RKO (cell line): ENCODE measurements around the gene ACO1.

Experiments
- DNase-seq: peaks from one replicate; pipeline ENCODE4 v3.0.0-alpha.2; 2016; ENCODE audit warnings: low spot score

Gene ACO1

DNA sequence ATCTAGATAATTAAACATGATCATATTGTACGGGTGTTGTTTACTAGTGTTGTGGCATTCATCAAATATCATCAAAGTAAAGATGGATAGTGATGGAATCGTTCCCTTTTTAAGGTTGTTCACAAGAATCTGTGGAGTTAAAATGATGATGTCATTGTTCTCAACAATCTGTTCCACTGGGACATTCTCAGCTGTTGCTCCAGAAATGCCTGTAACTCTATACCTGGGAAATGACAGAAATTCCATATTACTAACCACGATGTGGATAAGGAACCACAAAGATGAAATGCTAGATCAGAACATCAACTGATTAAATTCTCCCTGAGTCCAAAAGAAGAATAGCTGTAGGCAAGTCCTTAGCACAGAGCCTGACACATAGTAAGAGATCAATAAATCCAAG, 103.5 kb downstream of the ACO1 start:
- no peak for DNase-seq

DNA sequence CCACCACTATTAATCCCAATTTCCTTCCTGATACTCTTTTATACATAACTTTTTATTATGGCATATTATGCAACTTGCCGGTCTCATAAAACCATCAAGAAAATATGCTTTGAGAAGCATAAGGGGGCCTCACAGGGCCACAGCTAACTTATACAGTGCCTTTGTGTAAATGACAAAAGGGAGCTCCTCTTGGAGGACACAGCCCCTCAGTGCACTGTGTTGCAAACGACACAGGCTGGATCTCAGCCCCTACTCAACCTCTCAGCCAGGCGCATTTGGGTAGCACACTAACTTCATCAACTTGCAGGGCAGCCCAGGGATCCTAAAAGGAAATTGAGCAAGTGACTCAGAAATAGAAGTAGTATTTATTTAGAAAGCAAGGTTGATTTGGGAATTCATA, 106.2 kb downstream of the ACO1 start:
- no peak for DNase-seq

DNA sequence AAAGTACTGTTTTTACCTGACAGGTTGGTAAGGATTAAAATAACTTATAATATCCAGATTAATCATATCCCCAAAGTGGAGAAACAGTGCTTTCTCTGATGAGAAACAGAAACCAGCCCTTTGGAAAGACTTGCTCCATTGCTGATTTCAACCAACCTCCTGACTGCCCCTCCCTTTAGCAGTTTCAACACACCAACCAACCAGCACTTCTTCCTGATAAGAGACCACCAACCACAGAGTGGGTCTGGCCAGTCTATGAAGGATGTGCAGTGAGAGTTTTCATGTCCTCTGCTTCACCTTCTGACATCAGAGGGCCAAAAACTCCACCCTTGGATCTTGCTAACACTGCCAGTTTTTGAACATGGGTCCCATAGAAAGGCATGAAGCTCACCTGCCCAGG, 113.5 kb downstream of the ACO1 start:
- no peak for DNase-seq

DNA sequence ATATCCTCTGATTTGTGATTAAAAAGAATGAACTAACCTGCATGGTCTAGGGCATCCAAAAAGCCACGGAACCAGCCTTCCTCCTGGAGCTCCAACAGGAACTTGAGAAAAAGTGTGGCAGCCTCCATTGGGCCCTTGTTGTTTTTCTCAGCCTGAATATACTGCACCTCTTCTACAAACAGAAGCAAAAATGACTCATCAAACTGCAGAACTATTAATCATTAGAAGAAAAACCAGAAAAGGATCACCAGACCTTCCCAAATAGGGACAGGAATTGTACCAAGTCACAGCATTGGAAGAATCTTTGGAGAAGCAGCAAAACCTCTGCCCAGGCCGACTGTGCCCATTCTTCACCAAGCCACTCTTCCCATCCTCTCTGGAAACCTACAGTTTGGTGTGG, 116.3 kb downstream of the ACO1 start:
- no peak for DNase-seq

DNA sequence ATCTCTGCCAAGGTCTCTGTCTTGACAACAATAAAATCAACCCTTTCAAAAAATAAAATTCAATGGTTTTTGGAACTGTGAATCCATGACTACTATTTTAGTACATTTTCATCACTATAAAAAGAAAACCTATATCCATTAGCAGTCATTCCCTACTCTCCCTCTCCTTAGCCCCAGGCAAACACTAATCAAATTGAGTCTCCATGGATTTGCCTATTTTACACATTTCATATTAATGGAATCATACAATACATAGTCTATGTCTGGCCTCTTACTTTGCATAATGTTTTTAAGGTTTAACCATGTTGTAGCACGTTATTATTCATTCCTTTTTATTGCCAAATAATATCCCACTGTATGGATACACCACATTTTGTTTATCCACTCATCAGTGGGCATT, 117.4 kb downstream of the ACO1 start:
- DNase-seq, result no peak

DNA sequence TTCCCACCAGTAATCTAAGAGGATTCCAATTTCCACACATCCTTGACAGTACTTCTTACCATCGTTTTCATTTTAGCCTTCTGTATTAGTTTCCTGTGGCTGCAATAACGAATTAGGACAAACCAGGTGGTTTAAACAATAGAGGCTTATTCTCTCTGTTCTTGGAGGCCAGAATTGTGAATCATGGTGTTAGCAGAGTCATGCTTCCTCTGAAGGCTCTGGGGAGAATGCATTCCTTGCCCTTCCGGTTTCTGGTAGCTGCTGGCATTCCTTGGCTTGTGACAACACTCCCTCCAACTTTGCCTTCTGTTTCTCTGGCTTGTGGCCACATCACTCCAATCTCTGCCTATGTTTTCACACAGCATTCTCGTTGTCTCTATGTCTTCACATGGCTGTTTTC, 118.0 kb downstream of the ACO1 start:
- DNase-seq, result peak; percentile 49

DNA sequence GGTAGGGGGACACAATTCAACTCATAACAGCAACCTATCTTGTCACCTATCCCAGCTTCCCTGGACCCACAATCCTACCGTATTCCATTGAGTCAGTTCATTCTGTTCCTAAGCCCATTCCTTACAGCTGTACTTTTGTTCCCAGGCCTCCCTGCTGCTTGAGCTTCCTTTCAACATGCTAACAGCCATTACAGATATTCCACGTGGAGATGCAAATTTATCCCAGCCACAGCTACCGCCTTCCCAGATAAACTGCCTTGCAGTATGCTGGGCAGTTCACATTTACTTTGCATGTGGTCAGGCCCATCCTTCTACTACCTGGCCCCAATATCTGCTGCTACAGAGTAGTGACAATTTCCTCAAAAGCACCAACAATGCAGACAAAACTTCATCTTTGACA, 118.6 kb downstream of the ACO1 start:
- DNase-seq, result no peak
